Spleen (tissue), 7 donors: Measurements from ENCODE around the gene CNOT6.

ENCODE experiments used
- POLR2A ChIP-seq, 3 donors: fragments of 450-650 bp; IDR thresholded peaks; one replicate each; pipeline ENCODE4 v1.5.1; 2017; ENCODE audit warnings: antibody characterized with exemption in 3 of 3, mild to moderate bottlenecking in 1 of 3
- POLR2AphosphoS5 ChIP-seq, 3 donors: sonication (generic); formaldehyde crosslinking; IDR thresholded peaks; one replicate each; pipeline ENCODE4 v1.5.1; 2017; ENCODE audit warnings: antibody characterized with exemption in 3 of 3
- TF ChIP-seq, protein P1 (sequence below), 11 experiments: fragments of 200-600 bp in 7 of 11; fragments of 450-650 bp in 4 of 11; sonication (generic) in 4 of 11; IDR thresholded peaks in 8 of 11; conservative IDR thresholded peaks in 3 of 11; 1 replicate in 7 of 11; 2 replicates in 4 of 11; pipeline versions ENCODE4 v1.4.0 to v1.8.0; 2016 to 2021; ENCODE audit warnings: antibody characterized with exemption in 11 of 11, inconsistent platforms in 4 of 11, mild to moderate bottlenecking in 1 of 11
- donor health status: DM: no; HTN: no; CAD: no; lungs with moderate emphysema.
- donor health status: DM: no; HTN: no; CAD: no.
- donor health status: DM: no; HTN: no; CAD: no.

DNA sequence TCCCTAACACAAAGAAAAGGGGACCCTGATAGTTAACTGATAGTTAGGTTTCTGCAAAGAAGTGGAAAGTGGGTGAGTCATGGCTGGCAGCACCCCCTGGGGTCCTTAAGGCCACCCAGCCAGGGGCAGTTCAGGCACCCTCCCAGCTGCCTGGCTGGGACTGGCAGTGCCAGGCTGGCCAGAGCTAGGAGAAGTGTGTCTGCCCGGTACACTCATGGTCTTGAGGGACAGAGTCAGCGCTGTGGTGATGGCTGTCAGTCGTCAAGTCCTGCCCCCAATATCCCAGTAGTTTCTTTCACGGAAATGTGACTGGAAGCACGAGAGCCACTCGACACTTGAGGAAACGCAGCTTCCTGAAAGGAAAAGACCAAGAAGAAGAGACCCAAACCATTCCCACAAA lies 22.3 kb upstream of the CNOT6 start:
- TF ChIP-seq, protein P1, sequence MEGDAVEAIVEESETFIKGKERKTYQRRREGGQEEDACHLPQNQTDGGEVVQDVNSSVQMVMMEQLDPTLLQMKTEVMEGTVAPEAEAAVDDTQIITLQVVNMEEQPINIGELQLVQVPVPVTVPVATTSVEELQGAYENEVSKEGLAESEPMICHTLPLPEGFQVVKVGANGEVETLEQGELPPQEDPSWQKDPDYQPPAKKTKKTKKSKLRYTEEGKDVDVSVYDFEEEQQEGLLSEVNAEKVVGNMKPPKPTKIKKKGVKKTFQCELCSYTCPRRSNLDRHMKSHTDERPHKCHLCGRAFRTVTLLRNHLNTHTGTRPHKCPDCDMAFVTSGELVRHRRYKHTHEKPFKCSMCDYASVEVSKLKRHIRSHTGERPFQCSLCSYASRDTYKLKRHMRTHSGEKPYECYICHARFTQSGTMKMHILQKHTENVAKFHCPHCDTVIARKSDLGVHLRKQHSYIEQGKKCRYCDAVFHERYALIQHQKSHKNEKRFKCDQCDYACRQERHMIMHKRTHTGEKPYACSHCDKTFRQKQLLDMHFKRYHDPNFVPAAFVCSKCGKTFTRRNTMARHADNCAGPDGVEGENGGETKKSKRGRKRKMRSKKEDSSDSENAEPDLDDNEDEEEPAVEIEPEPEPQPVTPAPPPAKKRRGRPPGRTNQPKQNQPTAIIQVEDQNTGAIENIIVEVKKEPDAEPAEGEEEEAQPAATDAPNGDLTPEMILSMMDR (IDR thresholded peaks at IDR 0.05 in 8 of 11, conservative IDR thresholded peaks at IDR 0.05 in 3 of 11) = no peak
- TF ChIP-seq POLR2A (IDR thresholded peaks at IDR 0.05) (no peak), POLR2AphosphoS5 (IDR thresholded peaks at IDR 0.05) (no peak)
